Measurements from ENCODE around the gene CGAS. TPM values are rescaled to one million over a fixed set of nuclear protein-coding genes. Genes with fewer than 3 reads are reported as not detected.

CGAS gene
- total and polyA plus RNA-seq, 2 of the 4 experiments (the other 2 are of a cell fraction): 1.5 to 1.6 TPM

DNA sequence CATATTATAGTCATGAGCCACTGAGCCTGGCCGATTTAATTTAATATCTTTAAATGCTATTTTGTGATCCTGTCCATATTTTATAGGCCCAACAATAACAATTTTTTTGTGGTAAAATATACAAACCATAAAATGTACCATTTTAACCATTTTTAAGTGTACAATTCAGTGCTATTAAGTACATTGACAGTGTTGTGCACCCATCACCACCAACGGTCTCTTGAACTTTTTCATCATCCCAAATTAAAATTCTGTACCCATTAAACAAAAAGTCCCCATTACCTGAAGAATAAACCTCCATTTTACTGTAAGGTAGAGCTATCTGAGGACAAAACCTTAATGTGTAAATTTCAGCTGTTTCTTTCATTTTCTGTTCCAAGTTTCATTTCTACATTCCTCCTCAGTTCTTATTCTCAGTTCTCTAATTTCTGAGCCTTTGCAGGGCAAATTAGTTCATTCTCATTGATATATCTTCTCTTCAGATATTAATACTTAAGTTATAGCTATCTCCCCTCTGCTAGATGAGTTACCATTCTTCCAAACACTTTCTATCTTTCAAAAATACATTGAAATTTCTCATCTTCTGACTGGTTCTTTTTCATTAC is 19.7 kb upstream of the CGAS start:
- Histone ChIP-seq H4K91ac (ENCODE audit: insufficient read depth, low read depth, low read length) (no peak overlapping the region), H3K79me1 (ENCODE audit: low read depth in 1 of 2, low read length in 2 of 2) (peaks cover 0 to 5% of the 10 kb centered on the region in 2 experiments; a peak in 1 of 4 replicates), H3K18ac (ENCODE audit: low read depth, low read length) (no peak overlapping the region), H3K4me1 (ENCODE audit: control insufficient read depth, insufficient read depth, low read length) (no peaks in the 10 kb centered on the region), H3K9ac (ENCODE audit: low read depth, low read length) (no peak overlapping the region), H3K36me3 (ENCODE audit: control insufficient read depth, insufficient read depth, low read length) (peaks cover 46% of the 10 kb centered on the region), H3K9me1 (ENCODE audit: insufficient read depth, low read length) (no peaks in the 10 kb centered on the region), H2BK5ac (ENCODE audit: low read depth, low read length, poor library complexity, severe bottlenecking) (no peak overlapping the region), H2BK20ac (ENCODE audit: low read depth, low read length) (no peak overlapping the region), H3K4me3 (ENCODE audit: insufficient read depth, low read depth, low read length) (no peak overlapping the region), H2BK15ac (ENCODE audit: low read depth, low read length) (no peak overlapping the region), H4K5ac (ENCODE audit: low read depth, low read length) (no peak overlapping the region), H3K27ac (ENCODE audit: insufficient read depth, low read length) (no peak overlapping the region), H4K20me1 (ENCODE audit: insufficient read depth, low read length) (no peaks in the 10 kb centered on the region), H4K8ac (ENCODE audit: low read depth in 2 of 2, low read length in 2 of 2) (no peak overlapping the region), H3K4me2 (ENCODE audit: low read depth, low read length) (no peak overlapping the region), H3K9me3 (ENCODE audit: control insufficient read depth, insufficient read depth, low read length) (no peaks in the 10 kb centered on the region), H3K56ac (ENCODE audit: extremely low read depth, insufficient read depth, low read length) (no peak overlapping the region), H3K23ac (ENCODE audit: low read depth, low read length) (no peak overlapping the region), H2BK120ac (ENCODE audit: low read depth, low read length) (no peak overlapping the region), H2AK5ac (ENCODE audit: low read depth, low read length) (no peak overlapping the region), H3K14ac (replicated peaks; ENCODE audit: low read depth, low read length) (no peak overlapping the region), H3K27me3 (ENCODE audit: control insufficient read depth, insufficient read depth, low read length) (no peaks in the 10 kb centered on the region), H2AK9ac (replicated peaks; ENCODE audit: low read depth, low read length, poor library complexity) (no peak overlapping the region), H3K4ac (ENCODE audit: low read depth, low read length) (no peak overlapping the region), H2AFZ (replicated peaks; ENCODE audit: low read length, poor library complexity) (no peak overlapping the region)
- TF ChIP-seq, protein P1, sequence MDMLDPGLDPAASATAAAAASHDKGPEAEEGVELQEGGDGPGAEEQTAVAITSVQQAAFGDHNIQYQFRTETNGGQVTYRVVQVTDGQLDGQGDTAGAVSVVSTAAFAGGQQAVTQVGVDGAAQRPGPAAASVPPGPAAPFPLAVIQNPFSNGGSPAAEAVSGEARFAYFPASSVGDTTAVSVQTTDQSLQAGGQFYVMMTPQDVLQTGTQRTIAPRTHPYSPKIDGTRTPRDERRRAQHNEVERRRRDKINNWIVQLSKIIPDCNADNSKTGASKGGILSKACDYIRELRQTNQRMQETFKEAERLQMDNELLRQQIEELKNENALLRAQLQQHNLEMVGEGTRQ (IDR thresholded peaks at IDR 0.05; ENCODE audit: low read depth, low read length): no peak
- in situ Hi-C loops (cut with MboI; ENCODE audit: low sequenced_read_pairs): no loop called here
- dilution Hi-C loops (cut with HindIII; ENCODE audit: low sequenced_read_pairs, unreplicated experiment): no loop called here
- DNase-seq: no peak
- intact Hi-C loops (cut with micrococcal nuclease): no loop called here
- no TSS peak for BruUV-seq (replicated peaks)
- ATAC-seq (ENCODE audit: low read depth): no peak
- CTCF ChIA-PET: no interaction called here
- WGBS, 2 experiments (ENCODE audit: extremely low coverage in 2 of 2, insufficient read length in 1 of 2): no CpG with 5 or more reads among the region's 2 CpGs
- POLR2A ChIA-PET (ENCODE audit: unreplicated experiment): no interaction called here

Data from IMR-90 (cell line).